DMS114 treated with DMSO at 0.1 percent for 48 hours (cell line): ENCODE measurements around the gene KCNG2.
"Not testable (repeated sequence)": the region's sequence is repeated elsewhere in the genome, so short reads cannot be mapped to it uniquely, and the experiment has no call there.

Source experiments
- DNase-seq: peaks from one replicate; lab custom pipeline; 2025; ENCODE audit not compliant: unreplicated experiment; lab: John Stamatoyannopoulos, UW

KCNG2 gene

DNA sequence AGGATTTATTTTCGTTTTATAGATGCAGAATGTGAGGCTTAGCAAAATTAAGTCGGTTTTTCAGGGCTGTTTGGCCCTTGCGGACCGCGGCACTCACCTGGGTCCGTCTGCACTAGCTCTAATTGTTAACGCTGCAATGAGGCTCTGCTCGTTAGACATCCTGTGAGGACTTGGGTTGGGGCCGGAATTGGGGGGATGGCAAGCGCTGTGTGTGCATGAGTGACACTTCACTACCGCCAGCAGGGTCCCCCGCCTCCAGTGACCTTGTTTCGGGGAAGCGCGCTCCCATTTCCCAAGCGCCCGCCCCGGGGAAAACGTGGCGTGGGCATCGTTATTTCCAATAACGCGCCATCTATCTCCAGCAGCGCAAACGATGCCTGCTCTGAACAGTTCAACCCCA lies 54.2 kb downstream of the KCNG2 start:
- no peak for DNase-seq

DNA sequence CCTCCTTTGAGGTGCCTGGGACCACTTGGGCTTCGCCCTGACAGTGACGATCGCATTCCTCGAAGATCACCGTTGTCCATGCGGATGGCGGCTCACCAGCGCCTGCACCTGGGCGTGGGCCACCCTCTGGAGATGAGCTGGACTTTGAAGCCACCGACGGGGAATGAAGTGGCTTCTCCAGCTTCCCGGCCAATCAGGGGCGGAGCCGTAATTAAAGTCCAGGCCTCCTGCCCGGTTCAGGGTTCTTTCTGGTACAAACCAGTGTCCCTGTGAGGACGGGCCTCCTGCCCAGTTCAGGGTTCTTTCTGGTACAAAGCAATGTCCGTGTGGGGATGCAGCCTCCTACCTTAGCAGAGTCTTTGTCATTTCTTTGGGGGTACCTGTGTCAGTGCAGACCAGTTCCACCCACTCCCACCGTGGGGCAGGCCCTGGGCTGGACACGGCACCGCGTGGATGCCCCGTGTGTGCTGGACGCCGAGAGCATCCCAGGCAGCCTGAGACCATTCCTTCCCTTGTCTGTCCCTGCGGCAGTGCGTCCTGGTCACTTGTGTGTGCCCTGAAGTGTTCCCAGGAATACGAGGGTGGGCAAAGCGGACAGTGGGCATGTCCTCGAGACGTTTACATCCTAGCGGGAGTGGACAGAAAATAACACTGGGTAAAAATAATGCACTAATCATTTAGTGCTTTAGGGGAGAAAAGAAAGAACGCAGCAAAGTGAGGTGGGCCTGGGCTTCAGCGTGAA lies 55.0 kb downstream of the KCNG2 start:
- no peak for DNase-seq

DNA sequence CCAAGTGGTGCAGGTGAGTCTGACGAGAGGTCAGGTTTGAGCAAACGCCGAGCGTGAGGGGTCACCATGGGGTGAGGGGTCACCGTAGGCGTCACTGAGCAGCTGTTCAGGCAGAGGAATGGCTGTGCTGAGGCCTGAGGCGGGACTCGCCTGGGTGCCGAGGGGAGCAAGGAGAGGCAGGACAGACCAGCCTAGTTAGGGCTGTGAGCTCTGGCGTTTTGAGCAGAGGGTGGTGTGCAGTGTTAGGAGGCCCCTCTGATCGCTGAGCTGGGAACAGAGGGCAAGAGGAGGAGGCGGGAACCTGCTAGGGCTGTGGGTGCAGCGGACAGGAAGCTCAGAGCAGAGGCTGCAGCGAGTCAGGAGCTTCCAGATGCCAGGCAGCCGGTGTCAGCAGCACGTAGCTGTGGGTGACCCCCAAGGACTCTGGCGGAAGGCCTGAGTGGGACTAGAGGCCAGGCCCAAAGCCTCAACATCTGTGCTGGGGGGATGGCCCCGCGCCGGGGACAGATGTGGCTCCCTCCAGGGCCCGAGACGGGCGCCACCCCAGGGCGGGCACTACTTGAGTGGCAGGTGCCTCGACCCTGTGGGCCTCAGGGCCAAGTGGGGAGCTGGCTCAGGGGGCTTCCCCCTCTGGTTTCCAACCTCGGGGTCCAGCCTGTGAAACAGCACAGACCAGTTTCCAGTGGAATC lies 55.7 kb downstream of the KCNG2 start:
- no peak for DNase-seq

DNA sequence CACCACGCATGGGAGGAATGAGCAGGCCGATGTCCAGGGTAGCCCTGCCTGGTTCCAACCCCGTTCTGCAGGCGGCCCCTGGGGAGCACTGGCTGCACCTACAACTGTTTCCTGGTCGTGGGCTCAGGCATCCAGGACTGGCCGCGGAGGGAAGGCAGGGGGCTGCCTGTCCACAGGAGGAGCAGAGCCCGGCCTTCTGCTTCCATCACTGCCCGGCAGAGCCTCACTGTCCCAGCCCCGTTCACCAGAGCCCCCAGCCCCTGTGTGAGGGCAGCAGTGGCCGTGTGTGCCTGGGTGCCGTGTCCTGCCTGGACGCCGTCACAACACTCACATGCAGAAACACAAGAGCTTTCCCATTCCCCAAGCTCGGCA lies 56.2 kb downstream of the KCNG2 start:
- DNase-seq: no peak

DNA sequence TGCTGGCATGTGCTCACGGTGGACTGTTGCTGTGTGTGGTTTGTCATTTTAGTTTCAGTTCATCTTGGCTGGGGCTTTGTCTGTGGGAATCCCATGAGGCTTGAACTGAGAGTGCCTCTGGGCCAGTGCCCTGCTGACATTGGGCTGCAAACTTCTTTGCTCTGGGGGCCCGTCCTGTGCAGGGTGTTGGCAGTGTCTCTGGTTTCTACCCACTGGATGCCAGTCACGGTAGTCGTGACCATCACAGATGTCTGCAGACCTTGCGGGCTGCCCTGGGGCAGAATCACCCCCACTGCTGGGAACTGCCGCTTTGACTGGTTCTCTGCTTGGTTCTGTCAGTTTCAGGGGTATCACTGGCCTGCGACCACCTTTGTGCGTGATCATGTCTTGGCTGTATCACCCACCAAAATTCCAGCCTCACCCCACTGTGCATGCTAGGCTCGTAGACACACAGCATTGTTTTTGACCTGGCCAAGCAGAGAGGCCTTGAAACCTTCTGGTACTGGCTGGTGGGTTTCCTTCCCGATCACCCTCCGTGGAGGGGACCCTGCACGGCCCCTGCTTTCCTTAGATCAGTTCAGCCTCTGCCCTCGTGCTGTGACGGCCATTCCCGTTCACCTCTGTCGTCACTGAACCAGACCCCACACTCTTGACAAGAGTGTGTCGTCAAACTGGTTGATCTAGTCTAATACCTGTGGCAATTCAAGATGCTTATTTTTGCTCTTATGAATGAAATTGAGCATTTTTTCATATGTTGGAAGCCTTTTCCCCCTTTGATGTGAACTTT lies 57.6 kb downstream of the KCNG2 start:
- DNase-seq: no peak

DNA sequence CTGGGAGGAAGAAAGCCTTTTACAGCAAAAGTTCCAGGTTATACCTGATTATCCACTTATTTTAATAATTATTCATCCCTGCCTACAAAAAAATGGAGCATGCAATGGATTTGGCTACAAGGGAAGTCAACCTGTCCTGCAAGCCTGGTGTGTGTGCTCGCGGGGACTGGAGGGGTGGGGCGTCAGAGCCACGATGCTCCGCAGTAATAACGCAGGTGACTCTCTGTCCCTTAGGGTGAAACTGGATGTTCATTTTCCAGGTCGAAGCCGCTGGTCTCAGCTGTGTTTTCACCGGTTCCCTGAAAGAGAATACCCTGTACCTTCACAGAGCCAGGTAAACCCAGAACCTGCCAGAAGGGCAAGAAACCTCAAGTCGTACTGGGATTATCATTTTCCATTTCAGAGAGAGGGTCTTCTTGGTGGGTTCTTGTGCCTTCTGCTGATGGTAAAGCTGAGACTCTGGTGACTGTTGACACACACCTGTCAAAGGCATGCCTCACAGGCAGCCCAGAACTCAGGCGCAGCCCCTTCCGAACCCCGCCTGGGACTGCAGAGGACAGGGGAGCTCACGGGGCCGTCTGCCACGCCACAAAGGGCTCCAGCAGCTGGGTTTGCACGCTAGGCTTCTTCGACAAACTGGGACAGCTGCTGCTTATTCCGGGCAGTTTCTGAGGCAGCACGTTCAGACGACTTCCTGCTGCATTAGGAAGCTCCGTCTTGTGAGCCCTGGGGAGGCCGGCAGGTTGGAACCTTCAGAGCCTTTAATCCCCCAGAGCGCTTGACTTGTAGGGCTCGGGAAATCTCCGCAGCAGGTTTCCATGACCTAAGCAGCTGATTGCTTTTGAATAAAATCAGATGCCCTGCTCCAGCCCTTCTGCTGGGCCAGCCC lies 58.6 kb downstream of the KCNG2 start:
- DNase-seq: no peak

DNA sequence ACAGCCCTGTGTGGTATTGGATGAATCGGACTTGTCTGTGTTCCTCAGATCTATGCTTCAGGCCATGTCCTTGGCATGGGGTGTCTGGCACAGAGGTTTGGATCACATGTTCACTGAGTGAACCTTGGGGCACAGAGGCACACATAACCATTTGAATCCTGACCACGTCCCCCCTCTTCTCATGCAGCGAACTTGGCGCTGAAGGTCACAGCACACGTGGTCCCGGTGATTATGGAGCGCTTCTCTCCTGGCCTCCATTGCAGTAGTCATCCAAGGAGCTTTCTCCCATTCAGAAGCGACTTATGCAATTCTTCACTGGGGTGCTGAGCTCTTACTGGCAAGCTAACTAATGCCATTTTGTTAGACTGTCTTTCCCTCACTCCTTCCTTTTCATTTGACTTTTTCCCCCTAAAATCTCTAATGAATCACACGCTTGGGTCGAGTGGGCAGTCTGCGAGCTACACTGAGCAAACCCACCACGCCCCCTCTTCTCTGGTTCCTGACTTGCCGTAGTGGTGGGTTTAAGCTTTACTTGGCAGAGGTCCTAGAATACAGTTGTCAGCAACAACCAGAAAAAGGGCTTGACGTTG lies 59.4 kb downstream of the KCNG2 start:
- no peak for DNase-seq

DNA sequence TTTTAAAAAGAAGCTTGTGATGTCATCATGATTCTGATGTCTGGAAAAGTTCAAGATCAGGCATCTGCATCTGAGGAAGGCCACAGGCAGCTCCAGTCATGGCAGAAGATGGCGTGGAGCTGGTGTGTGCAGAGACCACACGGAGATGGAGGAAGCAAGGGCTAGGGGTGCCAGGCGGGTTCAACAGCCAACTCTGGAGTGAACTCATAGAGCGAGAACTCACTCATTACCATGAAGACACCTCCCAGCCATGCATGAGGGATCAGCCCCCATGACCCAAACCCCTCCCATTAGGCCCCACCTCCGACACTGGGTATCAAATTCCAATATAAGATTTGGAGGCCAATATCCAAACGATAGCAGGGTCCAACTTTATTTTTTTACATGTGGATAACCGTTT lies 61.6 kb downstream of the KCNG2 start:
- DNase-seq: no peak

DNA sequence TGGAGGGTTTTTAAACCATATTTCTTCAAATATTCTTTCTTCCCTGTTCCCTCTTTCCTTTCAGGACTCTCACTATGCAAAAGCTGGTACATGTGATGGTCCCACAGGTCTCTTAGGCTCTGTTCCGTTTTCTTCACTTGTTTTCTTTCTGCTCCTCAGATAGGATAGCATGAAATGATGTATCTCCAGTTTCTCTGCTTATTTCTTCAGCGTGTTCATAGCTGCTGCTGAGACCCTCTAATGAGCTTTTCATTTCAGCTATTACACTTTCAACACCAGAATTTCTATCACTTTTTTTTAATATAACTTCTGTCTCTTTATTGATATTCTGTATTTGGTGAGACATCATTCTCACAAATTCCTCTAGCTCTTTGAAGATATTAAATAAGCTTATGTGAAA lies 63.9 kb downstream of the KCNG2 start:
- no peak for DNase-seq

DNA sequence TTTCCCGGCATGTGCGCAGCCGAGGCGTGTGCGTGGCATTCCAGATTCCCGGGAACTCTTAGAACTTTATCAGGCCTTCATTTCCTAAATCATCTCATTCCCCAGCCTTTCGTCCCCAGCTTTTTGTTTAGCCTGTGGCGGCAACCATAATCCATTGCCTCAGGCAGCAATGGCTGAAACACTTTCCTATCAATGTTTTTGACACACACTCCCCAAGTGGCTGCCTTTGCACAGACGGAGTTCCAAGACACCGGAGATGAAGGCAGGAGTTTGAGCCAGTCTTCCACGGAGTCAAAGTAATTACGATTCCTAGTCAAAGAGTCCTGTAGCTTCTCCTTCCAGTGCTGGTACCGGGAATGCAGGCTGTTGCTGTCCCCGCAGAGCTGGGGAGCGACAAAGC lies 64.8 kb downstream of the KCNG2 start:
- DNase-seq: no peak

DNA sequence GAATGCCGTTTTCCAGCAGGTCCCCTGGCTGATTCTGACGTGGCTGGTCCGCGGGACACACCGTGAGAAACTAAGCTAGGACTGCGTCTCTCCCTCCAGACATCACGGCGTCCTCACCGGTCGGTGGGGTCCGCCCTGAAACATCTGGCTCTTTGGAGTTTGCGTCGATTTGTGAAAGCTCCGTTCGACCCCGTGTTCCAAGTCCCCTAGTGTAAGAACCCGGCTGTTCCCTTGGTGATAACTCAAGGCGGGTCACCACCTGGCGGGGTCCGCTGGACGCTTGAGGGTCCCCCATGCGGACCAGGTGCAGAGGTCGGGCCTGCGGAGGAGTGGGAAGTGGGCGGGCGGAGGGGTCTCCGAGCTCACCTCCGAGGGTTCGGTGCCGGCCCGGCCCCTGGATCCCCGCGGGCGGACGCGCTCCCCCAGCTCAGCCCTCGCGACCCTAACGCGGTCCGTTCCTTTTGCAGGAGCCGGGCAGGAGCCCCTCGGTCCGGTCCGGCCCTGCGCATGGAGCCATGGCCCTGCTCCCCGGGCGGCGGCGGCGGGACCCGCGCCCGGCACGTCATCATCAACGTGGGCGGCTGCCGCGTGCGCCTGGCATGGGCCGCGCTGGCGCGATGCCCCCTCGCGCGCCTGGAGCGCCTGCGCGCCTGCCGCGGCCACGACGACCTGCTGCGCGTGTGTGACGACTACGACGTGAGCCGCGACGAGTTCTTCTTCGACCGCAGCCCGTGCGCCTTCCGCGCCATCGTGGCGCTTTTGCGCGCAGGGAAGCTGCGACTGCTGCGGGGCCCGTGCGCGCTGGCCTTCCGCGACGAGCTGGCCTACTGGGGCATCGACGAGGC lies 65.6 kb downstream of the KCNG2 start:
- DNase-seq: no peak

DNA sequence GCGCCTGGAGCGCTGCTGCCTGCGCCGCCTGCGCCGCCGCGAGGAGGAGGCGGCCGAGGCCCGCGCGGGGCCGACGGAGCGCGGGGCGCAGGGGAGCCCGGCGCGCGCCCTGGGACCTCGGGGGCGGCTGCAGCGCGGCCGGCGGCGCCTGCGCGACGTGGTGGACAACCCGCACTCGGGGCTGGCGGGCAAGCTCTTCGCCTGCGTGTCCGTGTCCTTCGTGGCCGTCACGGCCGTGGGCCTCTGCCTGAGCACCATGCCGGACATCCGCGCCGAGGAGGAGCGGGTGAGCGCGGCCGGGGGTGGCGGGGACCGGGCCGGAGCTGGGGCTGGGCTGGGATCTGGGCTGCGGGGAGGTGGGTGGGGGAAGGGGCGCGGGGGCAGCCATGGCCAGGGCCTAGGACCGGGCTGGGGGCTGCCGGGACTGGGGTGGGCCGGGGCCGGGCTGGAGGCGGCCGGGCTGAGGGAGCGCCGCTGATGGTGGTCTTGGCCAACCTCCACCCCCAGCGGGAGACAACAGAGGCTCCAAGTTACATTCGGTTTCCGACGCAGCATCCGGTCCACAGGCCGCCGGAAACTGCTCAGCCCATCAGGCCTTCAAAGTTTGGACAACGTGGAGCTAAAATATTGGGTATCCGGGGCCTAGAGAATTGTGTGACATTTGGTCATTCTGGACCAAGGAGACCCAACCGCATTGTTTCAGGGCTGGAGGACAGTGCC lies 66.4 kb downstream of the KCNG2 start:
- no peak for DNase-seq

DNA sequence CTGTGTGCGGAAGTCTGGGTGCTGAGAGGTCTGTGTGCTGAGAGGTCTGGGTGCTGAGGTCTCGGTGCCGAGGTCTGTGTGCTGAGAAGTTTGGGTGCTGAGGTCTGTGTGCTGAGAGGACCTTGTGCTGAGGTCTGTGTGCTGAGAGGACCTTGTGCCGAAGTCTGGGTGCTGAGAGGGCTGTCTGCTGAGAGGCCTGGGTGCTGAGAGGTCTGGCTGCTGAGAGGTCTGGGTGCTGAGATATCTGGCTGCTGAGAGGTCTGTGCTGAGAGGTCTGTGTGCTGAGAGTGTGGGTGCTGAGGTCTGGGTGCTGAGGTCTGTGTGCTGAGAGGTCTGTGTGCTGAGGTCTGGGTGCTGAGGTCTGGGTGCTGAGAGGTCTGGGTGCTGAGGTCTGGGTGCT lies 67.2 kb downstream of the KCNG2 start:
- DNase-seq: not testable (repeated sequence)

DNA sequence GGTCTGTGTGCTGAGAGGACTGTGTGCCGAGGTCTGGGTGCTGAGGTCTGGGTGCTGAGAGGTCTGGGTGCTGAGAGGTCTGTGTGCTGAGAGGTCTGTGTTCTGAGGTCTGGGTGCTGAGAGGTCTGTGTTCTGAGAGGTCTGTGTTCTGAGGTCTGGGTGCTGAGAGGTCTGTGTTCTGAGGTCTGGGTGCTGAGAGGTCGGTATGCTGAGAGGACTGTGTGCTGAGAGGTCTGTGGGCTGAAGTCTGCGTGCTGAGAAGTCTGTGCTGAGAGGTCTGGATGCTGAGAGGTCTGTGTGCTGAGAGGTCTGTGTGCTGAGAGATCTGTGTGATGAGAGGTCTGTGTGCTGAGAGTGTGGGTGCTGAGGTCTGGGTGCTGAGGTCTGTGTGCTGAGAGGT lies 68.2 kb downstream of the KCNG2 start:
- DNase-seq: not testable (repeated sequence)

DNA sequence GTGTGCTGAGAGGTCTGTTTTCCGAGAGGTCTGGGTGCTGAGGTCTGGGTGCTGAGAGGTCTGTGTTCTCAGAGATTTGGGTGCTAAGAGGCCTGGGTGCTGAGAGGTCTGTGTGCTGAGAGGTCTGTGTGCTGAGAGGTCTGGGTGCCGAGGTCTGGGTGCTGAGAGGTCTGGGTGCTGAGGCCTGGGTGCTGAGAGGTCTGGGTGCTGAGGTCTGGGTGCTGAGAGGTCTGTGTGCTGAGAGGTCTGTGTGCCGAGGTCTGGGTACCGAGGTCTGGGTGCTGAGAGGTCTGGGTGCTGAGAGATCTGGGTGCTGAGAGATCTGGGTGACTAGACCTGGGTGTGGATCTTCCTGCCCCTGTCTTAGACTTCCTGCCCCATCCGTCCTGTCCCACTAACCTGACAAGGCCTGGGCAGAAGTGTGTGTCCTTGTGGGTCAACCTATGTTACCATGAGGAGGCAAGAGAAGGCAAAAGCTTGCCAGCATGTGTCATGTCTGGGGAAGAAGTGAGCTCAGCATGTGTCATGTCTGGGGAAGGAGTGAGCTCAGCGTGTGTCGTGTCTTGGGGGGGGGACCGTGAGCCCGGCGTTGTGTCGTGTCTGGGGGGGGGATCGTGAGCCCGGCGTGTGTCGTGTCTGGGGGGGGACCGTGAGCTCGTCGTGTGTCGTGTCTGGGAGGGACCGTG lies 69.3 kb downstream of the KCNG2 start:
- DNase-seq: no peak

DNA sequence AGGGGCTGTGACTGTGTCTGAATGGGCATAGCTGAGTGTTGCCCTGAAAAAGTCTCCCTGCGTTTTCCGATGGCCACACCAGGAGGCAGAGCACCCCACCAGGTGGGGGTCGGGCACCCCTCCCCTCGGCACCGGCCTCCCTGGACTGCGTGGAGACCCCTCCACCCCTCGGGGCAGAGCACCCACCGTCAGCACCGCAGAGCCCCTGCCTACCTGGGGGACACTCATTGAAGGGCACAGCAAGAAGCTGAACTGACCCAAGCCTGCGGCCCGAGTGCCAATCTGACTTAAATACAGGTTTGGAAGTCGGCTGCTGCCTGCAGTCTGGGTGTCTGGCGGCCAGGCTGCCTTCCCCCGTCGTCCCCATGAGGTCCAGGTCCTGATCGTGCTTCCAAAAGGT lies 69.9 kb downstream of the KCNG2 start:
- DNase-seq: no peak

DNA sequence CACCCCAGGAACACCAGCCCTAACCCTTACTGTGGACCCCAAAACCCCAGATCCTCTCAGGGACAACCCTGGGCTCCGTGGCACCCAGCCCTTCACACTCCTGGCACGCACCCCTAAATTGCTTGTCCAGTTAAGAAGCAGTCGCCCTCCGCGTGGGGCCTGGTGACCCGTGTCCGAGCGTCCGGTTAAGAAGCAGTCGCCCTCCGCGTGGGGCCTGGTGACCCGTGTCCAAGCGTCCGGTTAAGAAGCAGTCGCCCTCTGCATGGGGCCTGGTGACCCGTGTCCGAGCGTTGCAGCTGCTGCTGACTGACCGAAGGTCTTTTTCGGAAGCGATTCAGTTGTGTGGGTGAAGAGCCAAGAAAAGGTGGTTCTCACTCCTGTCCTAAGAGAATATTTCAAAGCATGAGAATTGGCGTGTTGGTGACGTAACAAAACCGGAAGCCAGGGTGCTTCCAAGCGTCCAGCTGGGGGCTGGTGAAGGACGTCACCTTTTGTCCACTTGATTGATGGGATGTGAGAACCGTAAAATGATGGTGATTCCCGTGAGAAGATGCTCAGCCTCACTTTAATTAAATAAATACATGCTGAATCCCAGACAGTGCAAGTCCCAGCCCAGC lies 70.5 kb downstream of the KCNG2 start:
- no peak for DNase-seq
